ENCODE measurements around the gene XIRP2.

DNA sequence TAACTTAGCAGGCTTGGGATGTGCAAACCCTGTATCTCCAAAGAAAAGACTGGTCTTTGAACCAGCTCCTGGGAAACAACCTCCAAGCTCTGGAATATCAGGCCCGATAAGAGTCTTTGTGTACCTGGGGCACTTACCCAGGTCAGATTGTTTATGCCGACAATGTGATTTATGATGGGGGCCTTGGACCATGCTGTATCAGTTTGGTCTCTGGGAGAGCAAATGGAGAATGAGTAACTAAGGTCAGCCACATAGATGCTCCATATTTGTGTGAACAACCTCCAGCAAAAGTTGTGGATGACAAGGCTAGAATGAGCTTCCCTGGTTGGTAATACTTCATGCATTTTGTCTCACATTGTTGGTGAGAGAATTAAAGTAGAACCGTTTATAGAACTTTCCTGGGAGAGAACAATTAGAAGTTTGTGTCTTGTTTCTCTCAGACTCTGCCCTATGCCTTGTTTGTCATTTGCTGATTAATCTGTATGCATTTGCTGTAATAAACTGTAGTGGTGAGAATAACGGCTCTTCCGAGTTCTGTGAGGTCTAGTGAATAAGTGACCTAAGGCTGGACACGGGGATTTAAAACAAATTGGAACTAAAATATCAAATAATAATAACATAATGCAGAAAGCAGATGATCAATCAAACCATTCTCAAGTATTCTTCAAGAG lies 259.1 kb downstream of the XIRP2 start:
- no peak for TF ChIP-seq POLR2A (IDR thresholded peaks at IDR 0.05; ENCODE audit: extremely low read depth, insufficient read length)
- TF ChIP-seq, protein P1, sequence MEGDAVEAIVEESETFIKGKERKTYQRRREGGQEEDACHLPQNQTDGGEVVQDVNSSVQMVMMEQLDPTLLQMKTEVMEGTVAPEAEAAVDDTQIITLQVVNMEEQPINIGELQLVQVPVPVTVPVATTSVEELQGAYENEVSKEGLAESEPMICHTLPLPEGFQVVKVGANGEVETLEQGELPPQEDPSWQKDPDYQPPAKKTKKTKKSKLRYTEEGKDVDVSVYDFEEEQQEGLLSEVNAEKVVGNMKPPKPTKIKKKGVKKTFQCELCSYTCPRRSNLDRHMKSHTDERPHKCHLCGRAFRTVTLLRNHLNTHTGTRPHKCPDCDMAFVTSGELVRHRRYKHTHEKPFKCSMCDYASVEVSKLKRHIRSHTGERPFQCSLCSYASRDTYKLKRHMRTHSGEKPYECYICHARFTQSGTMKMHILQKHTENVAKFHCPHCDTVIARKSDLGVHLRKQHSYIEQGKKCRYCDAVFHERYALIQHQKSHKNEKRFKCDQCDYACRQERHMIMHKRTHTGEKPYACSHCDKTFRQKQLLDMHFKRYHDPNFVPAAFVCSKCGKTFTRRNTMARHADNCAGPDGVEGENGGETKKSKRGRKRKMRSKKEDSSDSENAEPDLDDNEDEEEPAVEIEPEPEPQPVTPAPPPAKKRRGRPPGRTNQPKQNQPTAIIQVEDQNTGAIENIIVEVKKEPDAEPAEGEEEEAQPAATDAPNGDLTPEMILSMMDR (IDR thresholded peaks at IDR 0.05; ENCODE audit: low read depth, low read length) = no peak
